Tibial nerve (tissue), 4 donors: ENCODE results near the gene ERGIC2. TPM values are rescaled to one million over a fixed set of nuclear protein-coding genes. Genes with fewer than 3 reads are reported as not detected.

ENCODE experiments used
- total RNA-seq, 4 donors: library from RNA; depleted of rRNA; stranded (reverse); fragments of >200 nt; gene quantifications; one replicate each; pipeline ENCODE4 v1.1.0, GENCODE V29; 2016

Gene ERGIC2
- total RNA-seq, 4 donors from 2014 or later, result 20.7 to 41.1 (median 28.7) TPM

Other genes starting within 250 kb of the ERGIC2 start
- 10 to 100 TPM in 1 of 4 donors, 1 to 10 TPM in 3; 8.4 to 16.6 (median 8.8) TPM for gene FAR2, start 231.9 kb downstream of the ERGIC2 start, total RNA-seq
- gene OVCH1, start 116.5 kb upstream of the ERGIC2 start, total RNA-seq, result under 1 TPM in 2 of 4 donors, not detected in 2; 0.20 to 0.21 TPM